Liver (tissue), 9 donors: ENCODE data around the gene ARFGAP1. TPM values are rescaled to one million over a fixed set of nuclear protein-coding genes. Genes with fewer than 3 reads are reported as not detected.

Experiments
- DNase-seq: peaks from one replicate; pipeline ENCODE4 v3.0.0-alpha.2; 2017; ENCODE audit warnings: low spot score
- H3K27ac ChIP-seq, 2 donors: one replicate each; pipeline ENCODE4 v1.7.0; 2013; ENCODE audit warnings: inconsistent platforms in 2 of 2, low read length in 2 of 2, control low read depth in 1 of 2, low read depth in 1 of 2, mild to moderate bottlenecking in 1 of 2
- H3K27me3 ChIP-seq, 4 donors: one replicate each; pipeline versions ENCODE4 v1.6.1 to v1.7.0; 2013; ENCODE audit warnings: low read length in 3 of 4, inconsistent platforms in 1 of 4, mild to moderate bottlenecking in 1 of 4, moderate library complexity in 1 of 4; ENCODE audit not compliant: control insufficient read depth in 4 of 4, insufficient read depth in 4 of 4
- H3K36me3 ChIP-seq, 4 donors: one replicate each; pipeline versions ENCODE4 v1.6.1 to v1.7.0; 2013; ENCODE audit warnings: low read length in 3 of 4, mild to moderate bottlenecking in 3 of 4, low read depth in 1 of 4, moderate library complexity in 1 of 4; ENCODE audit not compliant: control insufficient read depth in 4 of 4, insufficient read depth in 3 of 4
- H3K4me1 ChIP-seq, 4 donors: one replicate each; pipeline versions ENCODE4 v1.6.1 to v1.7.0; 2013; ENCODE audit warnings: low read length in 3 of 4, mild to moderate bottlenecking in 3 of 4, moderate library complexity in 1 of 4; ENCODE audit not compliant: control insufficient read depth in 4 of 4, insufficient read depth in 4 of 4
- H3K4me3 ChIP-seq, 3 donors: one replicate each; pipeline versions ENCODE4 v1.6.1 to v1.7.0; 2013; ENCODE audit warnings: low read length in 3 of 3, control low read depth in 1 of 3, low read depth in 1 of 3, mild to moderate bottlenecking in 1 of 3
- H3K9ac ChIP-seq, 2 donors: one replicate each; pipeline ENCODE4 v1.7.0; 2013; ENCODE audit warnings: low read length in 2 of 2, mild to moderate bottlenecking in 2 of 2, moderate library complexity in 2 of 2, control low read depth in 1 of 2, low read depth in 1 of 2
- H3K9me3 ChIP-seq, 4 donors: one replicate each; pipeline versions ENCODE4 v1.6.1 to v1.7.0; 2013; ENCODE audit warnings: low read length in 3 of 4; ENCODE audit not compliant: control insufficient read depth in 4 of 4
- EGR1 ChIP-seq, 2 donors: IDR thresholded peaks; 2 replicates each; pipeline ENCODE4 v1.6.1; 2016 to 2018; ENCODE audit warnings: antibody characterized with exemption in 2 of 2, low read depth in 2 of 2
- FOXA1 ChIP-seq: IDR thresholded peaks from 2 replicates; pipeline ENCODE4 v1.6.1; 2016; ENCODE audit warnings: antibody characterized with exemption
- FOXA2 ChIP-seq: IDR thresholded peaks from 2 replicates; pipeline ENCODE4 v1.6.1; 2016; ENCODE audit warnings: antibody characterized with exemption
- GABPA ChIP-seq, 2 donors: IDR thresholded peaks in 1 of 2; conservative IDR thresholded peaks in 1 of 2; 2 replicates each; pipeline ENCODE4 v1.6.1; 2016; ENCODE audit warnings: antibody characterized with exemption in 2 of 2, mild to moderate bottlenecking in 1 of 2, moderate library complexity in 1 of 2
- HNF4A ChIP-seq, 2 donors: conservative IDR thresholded peaks; 2 replicates each; pipeline ENCODE4 v1.6.1; 2016; ENCODE audit warnings: antibody characterized with exemption in 2 of 2, mild to moderate bottlenecking in 2 of 2
- NR2F2 ChIP-seq: IDR thresholded peaks from 2 replicates; pipeline ENCODE4 v1.6.1; 2016; ENCODE audit warnings: antibody characterized with exemption
- RXRA ChIP-seq, 2 donors: IDR thresholded peaks; 2 replicates each; pipeline ENCODE4 v1.6.1; 2017 to 2018; ENCODE audit warnings: antibody characterized with exemption in 2 of 2, mild to moderate bottlenecking in 1 of 2
- SP1 ChIP-seq: IDR thresholded peaks from 2 replicates; pipeline ENCODE4 v1.6.1; 2018; ENCODE audit warnings: antibody characterized with exemption, mild to moderate bottlenecking
- TAF1 ChIP-seq: conservative IDR thresholded peaks from 2 replicates; pipeline ENCODE4 v1.6.1; 2016; ENCODE audit warnings: antibody characterized with exemption, mild to moderate bottlenecking
- YY1 ChIP-seq: IDR thresholded peaks from 2 replicates; pipeline ENCODE4 v1.6.1; 2016; ENCODE audit warnings: antibody characterized with exemption, mild to moderate bottlenecking
- WGBS: extraction: QIAGEN DNeasy Blood & Tissue Kit; methylation state at CpG from one replicate; pipeline ENCODE4 v1.1.7; 2013; 5-methylcytosine and 5-hydroxymethylcytosine counted together
- polyA plus RNA-seq, 2 donors: library from polyadenylated mRNA; stranded (reverse) in 1 of 2; unstranded in 1 of 2; fragments of 200-250 nt in 1 of 2; fragments of >200 nt in 1 of 2; fragmentation: Nextera tagmentation in 1 of 2; extraction: Ambion mirVana in 1 of 2; gene quantifications; one replicate each; pipeline versions ENCODE4 v1.2.1 to v1.2.3, GENCODE V29; 2013 to 2015
- total RNA-seq, 2 donors: library from RNA; depleted of rRNA; stranded (reverse); fragments of >200 nt; gene quantifications; one replicate each; pipeline ENCODE4 v1.2.3, GENCODE V29; 2014
- TF ChIP-seq, protein P1 (sequence below): IDR thresholded peaks from 2 replicates; pipeline ENCODE4 v1.6.1; 2016; ENCODE audit warnings: antibody characterized with exemption
- TF ChIP-seq, protein P2 (sequence below): IDR thresholded peaks from 2 replicates; pipeline ENCODE4 v1.6.1; 2016; ENCODE audit warnings: antibody characterized with exemption, mild to moderate bottlenecking
- TF ChIP-seq, protein P3 (sequence below): IDR thresholded peaks from 2 replicates; pipeline ENCODE4 v1.6.1; 2016; ENCODE audit warnings: antibody characterized with exemption
- TF ChIP-seq, protein P4 (sequence below): fragments of 150-350 bp; IDR thresholded peaks from 2 replicates; pipeline ENCODE4 v1.5.1; 2017; ENCODE audit warnings: improper control_type of control experiment, low read depth, low read length; ENCODE audit not compliant: missing input control
- donor health status: healthy.
- donor health status: healthy.
- donor health status: healthy.
- donor health status: healthy.
- donor health status: healthy.

Gene ARFGAP1
- total and polyA plus RNA-seq, 4 donors = 11.2 to 29.7 (median 21.8) TPM

DNA sequence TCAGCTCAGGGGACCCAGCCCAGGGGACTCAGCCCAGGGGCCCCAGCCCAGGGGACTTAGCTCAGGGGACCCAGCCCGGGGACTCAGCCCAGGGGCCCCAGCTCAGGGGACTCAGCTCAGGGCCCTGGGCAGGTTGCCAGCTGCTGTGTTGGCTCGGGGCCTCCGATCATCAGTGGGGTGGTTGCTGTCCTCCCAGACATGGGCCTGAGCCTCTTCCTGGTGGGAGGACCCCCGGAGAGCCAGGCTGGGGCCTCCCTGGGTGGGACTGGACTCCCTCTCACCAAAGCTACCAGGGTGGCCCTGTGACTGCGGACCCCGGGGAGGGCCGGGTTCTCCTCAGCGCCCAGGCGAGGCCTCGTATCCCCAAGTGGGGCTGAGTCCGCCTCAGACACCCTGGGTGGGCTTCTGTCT, 24.8 kb downstream of the ARFGAP1 start:
- no peak overlapping the region for H3K9ac ChIP-seq
- H3K36me3 ChIP-seq = no peaks in the 10 kb centered on the region
- H3K27me3 ChIP-seq = peaks cover 0 to 14% (median 4%) of the 10 kb centered on the region in 4 donors
- no peak overlapping the region for H3K27ac ChIP-seq
- no peak overlapping the region for H3K4me3 ChIP-seq
- 74% methylated on average over 11 of the region's 11 CpGs for WGBS
- no peak for DNase-seq
- no peaks in the 10 kb centered on the region for H3K4me1 ChIP-seq
- no peaks in the 10 kb centered on the region for H3K9me3 ChIP-seq
- TF ChIP-seq EGR1 (IDR thresholded peaks at IDR 0.05; ENCODE audit: low read depth in 2 of 2) (no peak), GABPA (IDR thresholded peaks at IDR 0.05 in 1 of 2, conservative IDR thresholded peaks at IDR 0.05 in 1 of 2) (no peak), YY1 (no peak), NR2F2 (no peak), FOXA2 (no peak), HNF4A (conservative IDR thresholded peaks at IDR 0.05) (no peak), SP1 (no peak), RXRA (IDR thresholded peaks at IDR 0.05) (no peak), TAF1 (no peak)
- TF ChIP-seq, protein P1, sequence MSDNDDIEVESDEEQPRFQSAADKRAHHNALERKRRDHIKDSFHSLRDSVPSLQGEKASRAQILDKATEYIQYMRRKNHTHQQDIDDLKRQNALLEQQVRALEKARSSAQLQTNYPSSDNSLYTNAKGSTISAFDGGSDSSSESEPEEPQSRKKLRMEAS = no peak
- TF ChIP-seq, protein P2, sequence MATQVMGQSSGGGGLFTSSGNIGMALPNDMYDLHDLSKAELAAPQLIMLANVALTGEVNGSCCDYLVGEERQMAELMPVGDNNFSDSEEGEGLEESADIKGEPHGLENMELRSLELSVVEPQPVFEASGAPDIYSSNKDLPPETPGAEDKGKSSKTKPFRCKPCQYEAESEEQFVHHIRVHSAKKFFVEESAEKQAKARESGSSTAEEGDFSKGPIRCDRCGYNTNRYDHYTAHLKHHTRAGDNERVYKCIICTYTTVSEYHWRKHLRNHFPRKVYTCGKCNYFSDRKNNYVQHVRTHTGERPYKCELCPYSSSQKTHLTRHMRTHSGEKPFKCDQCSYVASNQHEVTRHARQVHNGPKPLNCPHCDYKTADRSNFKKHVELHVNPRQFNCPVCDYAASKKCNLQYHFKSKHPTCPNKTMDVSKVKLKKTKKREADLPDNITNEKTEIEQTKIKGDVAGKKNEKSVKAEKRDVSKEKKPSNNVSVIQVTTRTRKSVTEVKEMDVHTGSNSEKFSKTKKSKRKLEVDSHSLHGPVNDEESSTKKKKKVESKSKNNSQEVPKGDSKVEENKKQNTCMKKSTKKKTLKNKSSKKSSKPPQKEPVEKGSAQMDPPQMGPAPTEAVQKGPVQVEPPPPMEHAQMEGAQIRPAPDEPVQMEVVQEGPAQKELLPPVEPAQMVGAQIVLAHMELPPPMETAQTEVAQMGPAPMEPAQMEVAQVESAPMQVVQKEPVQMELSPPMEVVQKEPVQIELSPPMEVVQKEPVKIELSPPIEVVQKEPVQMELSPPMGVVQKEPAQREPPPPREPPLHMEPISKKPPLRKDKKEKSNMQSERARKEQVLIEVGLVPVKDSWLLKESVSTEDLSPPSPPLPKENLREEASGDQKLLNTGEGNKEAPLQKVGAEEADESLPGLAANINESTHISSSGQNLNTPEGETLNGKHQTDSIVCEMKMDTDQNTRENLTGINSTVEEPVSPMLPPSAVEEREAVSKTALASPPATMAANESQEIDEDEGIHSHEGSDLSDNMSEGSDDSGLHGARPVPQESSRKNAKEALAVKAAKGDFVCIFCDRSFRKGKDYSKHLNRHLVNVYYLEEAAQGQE = no peak
- TF ChIP-seq, protein P3, sequence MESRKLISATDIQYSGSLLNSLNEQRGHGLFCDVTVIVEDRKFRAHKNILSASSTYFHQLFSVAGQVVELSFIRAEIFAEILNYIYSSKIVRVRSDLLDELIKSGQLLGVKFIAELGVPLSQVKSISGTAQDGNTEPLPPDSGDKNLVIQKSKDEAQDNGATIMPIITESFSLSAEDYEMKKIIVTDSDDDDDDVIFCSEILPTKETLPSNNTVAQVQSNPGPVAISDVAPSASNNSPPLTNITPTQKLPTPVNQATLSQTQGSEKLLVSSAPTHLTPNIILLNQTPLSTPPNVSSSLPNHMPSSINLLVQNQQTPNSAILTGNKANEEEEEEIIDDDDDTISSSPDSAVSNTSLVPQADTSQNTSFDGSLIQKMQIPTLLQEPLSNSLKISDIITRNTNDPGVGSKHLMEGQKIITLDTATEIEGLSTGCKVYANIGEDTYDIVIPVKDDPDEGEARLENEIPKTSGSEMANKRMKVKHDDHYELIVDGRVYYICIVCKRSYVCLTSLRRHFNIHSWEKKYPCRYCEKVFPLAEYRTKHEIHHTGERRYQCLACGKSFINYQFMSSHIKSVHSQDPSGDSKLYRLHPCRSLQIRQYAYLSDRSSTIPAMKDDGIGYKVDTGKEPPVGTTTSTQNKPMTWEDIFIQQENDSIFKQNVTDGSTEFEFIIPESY = no peak
- TF ChIP-seq, protein P4, sequence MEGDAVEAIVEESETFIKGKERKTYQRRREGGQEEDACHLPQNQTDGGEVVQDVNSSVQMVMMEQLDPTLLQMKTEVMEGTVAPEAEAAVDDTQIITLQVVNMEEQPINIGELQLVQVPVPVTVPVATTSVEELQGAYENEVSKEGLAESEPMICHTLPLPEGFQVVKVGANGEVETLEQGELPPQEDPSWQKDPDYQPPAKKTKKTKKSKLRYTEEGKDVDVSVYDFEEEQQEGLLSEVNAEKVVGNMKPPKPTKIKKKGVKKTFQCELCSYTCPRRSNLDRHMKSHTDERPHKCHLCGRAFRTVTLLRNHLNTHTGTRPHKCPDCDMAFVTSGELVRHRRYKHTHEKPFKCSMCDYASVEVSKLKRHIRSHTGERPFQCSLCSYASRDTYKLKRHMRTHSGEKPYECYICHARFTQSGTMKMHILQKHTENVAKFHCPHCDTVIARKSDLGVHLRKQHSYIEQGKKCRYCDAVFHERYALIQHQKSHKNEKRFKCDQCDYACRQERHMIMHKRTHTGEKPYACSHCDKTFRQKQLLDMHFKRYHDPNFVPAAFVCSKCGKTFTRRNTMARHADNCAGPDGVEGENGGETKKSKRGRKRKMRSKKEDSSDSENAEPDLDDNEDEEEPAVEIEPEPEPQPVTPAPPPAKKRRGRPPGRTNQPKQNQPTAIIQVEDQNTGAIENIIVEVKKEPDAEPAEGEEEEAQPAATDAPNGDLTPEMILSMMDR = no peak

DNA sequence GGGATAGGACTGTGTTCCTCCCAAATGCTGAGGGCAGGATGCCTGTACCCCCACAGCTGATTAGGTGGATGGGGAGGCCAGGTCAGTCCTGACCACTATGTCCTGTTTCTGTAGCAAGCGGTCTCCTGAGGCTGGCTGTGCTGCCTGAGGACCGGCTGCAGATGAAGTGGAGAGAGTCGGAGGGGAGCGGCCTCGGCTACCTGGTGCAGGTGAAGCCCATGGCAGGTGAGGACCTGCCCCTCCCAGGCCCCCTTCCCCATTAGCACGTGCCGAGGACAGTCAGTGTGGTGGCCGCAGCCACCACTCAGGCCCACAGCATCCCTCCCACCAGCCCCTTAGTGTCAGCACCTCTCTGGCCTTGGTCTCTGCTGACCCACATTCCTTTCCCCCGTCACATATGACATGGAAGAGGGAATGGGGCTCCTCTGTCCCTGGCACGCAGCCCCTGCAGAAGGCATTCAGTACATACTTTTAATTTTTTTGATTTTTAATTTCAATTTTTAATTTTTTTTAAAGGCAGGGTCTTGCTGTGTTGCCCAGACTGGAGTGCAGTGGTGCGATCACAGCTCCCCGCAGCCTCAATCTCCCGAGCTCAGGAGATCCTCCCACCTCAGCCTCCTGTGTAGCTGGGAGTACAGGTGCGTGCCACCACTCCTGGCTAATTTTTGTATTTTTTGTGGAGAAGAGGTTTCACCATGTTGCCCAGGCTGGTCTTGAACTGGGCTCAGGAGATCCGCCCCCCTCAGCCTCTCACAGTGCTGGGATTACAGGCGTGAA, 25.4 kb downstream of the ARFGAP1 start:
- Histone ChIP-seq H3K4me1 (no peaks in the 10 kb centered on the region), H3K27ac (no peak overlapping the region), H3K9me3 (no peaks in the 10 kb centered on the region), H3K4me3 (no peak overlapping the region), H3K9ac (no peak overlapping the region), H3K27me3 (peaks cover 0 to 14% (median 4%) of the 10 kb centered on the region in 4 donors), H3K36me3 (no peaks in the 10 kb centered on the region)
- WGBS = 77% methylated on average over 16 of the region's 16 CpGs
- DNase-seq = no peak
- TF ChIP-seq RXRA (IDR thresholded peaks at IDR 0.05) (no peak), FOXA1 (no peak), TAF1 (no peak)
- TF ChIP-seq, protein P3 = no peak
